ENCODE results near the gene MCTP2.

Gene MCTP2

GRCh38 chr15:94212291-94212690 lies 19.1 kb upstream of the MCTP2 start:
- DNase-seq (ENCODE audit: low read depth): no peak
- H3K4me3 ChIP-seq (ENCODE audit: control insufficient read depth, low read depth, low read length): no peak overlapping the region
- TF ChIP-seq CTCF (IDR thresholded peaks at IDR 0.05; ENCODE audit: control insufficient read depth, insufficient read depth, low read depth, low read length, missing control alignments): no peak

GRCh38 chr15:94225616-94226015 lies 5.7 kb upstream of the MCTP2 start:
- DNase-seq (ENCODE audit: low read depth): no peak
- no peak for TF ChIP-seq CTCF (IDR thresholded peaks at IDR 0.05; ENCODE audit: control insufficient read depth, insufficient read depth, low read depth, low read length, missing control alignments)
- no peak overlapping the region for H3K4me3 ChIP-seq (ENCODE audit: control insufficient read depth, low read depth, low read length)

- no peak overlapping the region for H3K4me3 ChIP-seq (ENCODE audit: control insufficient read depth, low read depth, low read length)
- DNase-seq (ENCODE audit: low read depth): no peak
- TF ChIP-seq CTCF (IDR thresholded peaks at IDR 0.05; ENCODE audit: control insufficient read depth, insufficient read depth, low read depth, low read length, missing control alignments): no peak
Measured at GRCh38 chr15:94228611-94229010, 2.8 kb upstream of the MCTP2 start.

GRCh38 chr15:94229591-94230369 lies 1.6 kb upstream of the MCTP2 start:
- no peak overlapping the region for H3K4me3 ChIP-seq (ENCODE audit: control insufficient read depth, low read depth, low read length)
- no peak for DNase-seq (ENCODE audit: low read depth)
- TF ChIP-seq CTCF (IDR thresholded peaks at IDR 0.05; ENCODE audit: control insufficient read depth, insufficient read depth, low read depth, low read length, missing control alignments): no peak

GRCh38 chr15:94230431-94230882 lies 904 bp upstream of the MCTP2 start:
- H3K4me3 ChIP-seq (ENCODE audit: control insufficient read depth, low read depth, low read length): peak overlapping the region; percentile 60
- no peak for TF ChIP-seq CTCF (IDR thresholded peaks at IDR 0.05; ENCODE audit: control insufficient read depth, insufficient read depth, low read depth, low read length, missing control alignments)
- DNase-seq (ENCODE audit: low read depth): no peak

GRCh38 chr15:94231723-94232468 lies 535 bp downstream of the MCTP2 start:
- peak overlapping the region; percentile 60 for H3K4me3 ChIP-seq (ENCODE audit: control insufficient read depth, low read depth, low read length)
- DNase-seq (ENCODE audit: low read depth): no peak
- no peak for TF ChIP-seq CTCF (IDR thresholded peaks at IDR 0.05; ENCODE audit: control insufficient read depth, insufficient read depth, low read depth, low read length, missing control alignments)

All from AG09309 (cell line).